Vagina (tissue), 2 donors: ENCODE results near the gene PIK3C2B. TPM values are rescaled to one million over a fixed set of nuclear protein-coding genes. Genes with fewer than 3 reads are reported as not detected.

Source experiments
- DNase-seq, 2 donors: peaks; one replicate each; pipeline ENCODE4 v3.0.0-alpha.2; 2017; ENCODE audit errors: extremely low spot score in 2 of 2
- H3K27ac ChIP-seq: fragments of 200-600 bp; sonication (generic); one replicate; pipeline ENCODE4 v1.5.1; 2019
- H3K27me3 ChIP-seq: fragments of 200-600 bp; sonication (generic); one replicate; pipeline ENCODE4 v1.5.1; 2019
- H3K36me3 ChIP-seq, 2 donors: fragments of 200-600 bp; sonication (generic); one replicate each; pipeline ENCODE4 v1.5.1; 2017 to 2019
- H3K4me1 ChIP-seq: fragments of 200-600 bp; sonication (generic); one replicate; pipeline ENCODE4 v1.5.1; 2019
- H3K4me3 ChIP-seq, 2 donors: fragments of 200-600 bp; sonication (generic); 1 replicate in 1 of 2; 2 replicates in 1 of 2; pipeline ENCODE4 v1.5.1; 2016 to 2019
- H3K9me3 ChIP-seq: fragments of 200-600 bp; sonication (generic); one replicate; pipeline ENCODE4 v1.5.1; 2019
- CTCF ChIP-seq, 3 experiments: fragments of 450-650 bp in 2 of 3; fragments of 200-600 bp in 1 of 3; sonication (generic) in 1 of 3; IDR thresholded peaks; one replicate each; pipeline ENCODE4 v1.5.1; 2017 to 2019; ENCODE audit warnings: antibody characterized with exemption in 3 of 3, mild to moderate bottlenecking in 2 of 3, moderate library complexity in 2 of 3
- POLR2A ChIP-seq, 2 donors: fragments of 450-650 bp; IDR thresholded peaks; one replicate each; pipeline ENCODE4 v1.6.1; 2017; ENCODE audit warnings: antibody characterized with exemption in 2 of 2, mild to moderate bottlenecking in 2 of 2, moderate library complexity in 2 of 2
- POLR2AphosphoS5 ChIP-seq, 2 donors: sonication (generic); formaldehyde crosslinking; IDR thresholded peaks; one replicate each; pipeline ENCODE4 v1.9.0; 2017; ENCODE audit warnings: antibody characterized with exemption in 2 of 2, mild to moderate bottlenecking in 2 of 2, low read depth in 1 of 2; ENCODE audit not compliant: insufficient read depth in 1 of 2
- intact Hi-C: fragments of 100-400 bp; cut with DNase I; formaldehyde crosslinking; loops from one replicate; pipeline ENCODE4 v1.15.1; 2023
- total RNA-seq: library from RNA; depleted of rRNA; stranded (reverse); fragments of >200 nt; gene quantifications from one replicate; pipeline ENCODE4 v1.2.3, GENCODE V29; 2016

PIK3C2B gene
- total RNA-seq, 1 donor from 2014 or later, result 52.1 TPM

GRCh38 chr1:204498981-204499380 is 4.4 kb upstream of the PIK3C2B start:
- DNase-seq, result no peak
- intact Hi-C loops, result loop anchor here (10.0 kb wide), 1 partner anchor 334 kb away; the partner anchor contains the start of gene REN
- no peaks in the 10 kb centered on the region for H3K9me3 ChIP-seq

GRCh38 chr1:204495777-204496176 is 1.2 kb upstream of the PIK3C2B start:
- Histone ChIP-seq H3K27me3 (no peaks in the 10 kb centered on the region), H3K4me1 (peaks cover 27% of the 10 kb centered on the region), H3K4me3 (no peak overlapping the region), H3K36me3 (no peaks in the 10 kb centered on the region), H3K9me3 (no peaks in the 10 kb centered on the region), H3K27ac (no peak overlapping the region)
- intact Hi-C loops, result loop anchor here (10.0 kb wide), 1 partner anchor 331 kb away; the partner anchor contains the start of gene REN
- DNase-seq, result no peak
- TF ChIP-seq CTCF (IDR thresholded peaks at IDR 0.05) (no peak), POLR2A (IDR thresholded peaks at IDR 0.05) (no peak), POLR2AphosphoS5 (IDR thresholded peaks at IDR 0.05; ENCODE audit: insufficient read depth in 1 of 2, low read depth in 1 of 2) (no peak)

More at GRCh38 chr1:204498981-204499380, 4.4 kb upstream of the PIK3C2B start:
- TF ChIP-seq POLR2A (IDR thresholded peaks at IDR 0.05) (no peak), CTCF (IDR thresholded peaks at IDR 0.05) (no peak), POLR2AphosphoS5 (IDR thresholded peaks at IDR 0.05; ENCODE audit: insufficient read depth in 1 of 2, low read depth in 1 of 2) (no peak)
- peaks cover 4% of the 10 kb centered on the region for H3K4me1 ChIP-seq
- H3K4me3 ChIP-seq, result no peak overlapping the region
- no peaks in the 10 kb centered on the region for H3K27me3 ChIP-seq
- H3K27ac ChIP-seq, result no peak overlapping the region
- H3K36me3 ChIP-seq, result no peaks in the 10 kb centered on the region

- H3K9me3 ChIP-seq, result no peaks in the 10 kb centered on the region
- H3K4me1 ChIP-seq, result peaks cover 27% of the 10 kb centered on the region
- TF ChIP-seq POLR2A (IDR thresholded peaks at IDR 0.05) (no peak), CTCF (IDR thresholded peaks at IDR 0.05) (no peak), POLR2AphosphoS5 (IDR thresholded peaks at IDR 0.05; ENCODE audit: insufficient read depth in 1 of 2, low read depth in 1 of 2) (no peak)
- no peak for DNase-seq
- peak overlapping the region; percentile 86 for H3K27ac ChIP-seq
- H3K27me3 ChIP-seq, result no peaks in the 10 kb centered on the region
- intact Hi-C loops, result loop anchor here (10.0 kb wide), 1 partner anchor 330 kb away; the partner anchor contains the start of gene REN
- no peaks in the 10 kb centered on the region for H3K36me3 ChIP-seq
- H3K4me3 ChIP-seq, result peak overlapping the region; percentile 62 to 94
These were observed 611 bp upstream of the PIK3C2B start for GRCh38 chr1:204495078-204495753.

GRCh38 chr1:204493984-204494280 is 673 bp downstream of the PIK3C2B start:
- Histone ChIP-seq H3K27ac (peak overlapping the region; percentile 86), H3K4me3 (peak overlapping the region; percentile 62 to 94), H3K36me3 (no peaks in the 10 kb centered on the region), H3K4me1 (peaks cover 27% of the 10 kb centered on the region), H3K27me3 (no peaks in the 10 kb centered on the region), H3K9me3 (no peaks in the 10 kb centered on the region)
- no peak for DNase-seq
- intact Hi-C loops, result loop anchor here (2.0 to 10.0 kb wide), 2 partner anchors 49 to 329 kb away; partner anchors contain the start of gene REN
- TF ChIP-seq POLR2AphosphoS5 (IDR thresholded peaks at IDR 0.05; ENCODE audit: insufficient read depth in 1 of 2, low read depth in 1 of 2) (peak in 1 of 2 donors; percentile 38), POLR2A (IDR thresholded peaks at IDR 0.05) (no peak), CTCF (IDR thresholded peaks at IDR 0.05) (no peak)
